Spleen (tissue), 11 donors: ENCODE data around the gene NAT8. TPM values are rescaled to one million over a fixed set of nuclear protein-coding genes. Genes with fewer than 3 reads are reported as not detected.
"Not testable (repeated sequence)": the region's sequence is repeated elsewhere in the genome, so short reads cannot be mapped to it uniquely, and the experiment has no call there.

Experiments
- DNase-seq: peaks from one replicate; pipeline ENCODE4 v3.0.0-alpha.2; 2020
- H3K27ac ChIP-seq, 8 donors: fragments of 200-600 bp; sonication (generic) in 7 of 8; 1 replicate in 4 of 8; 2 replicates in 4 of 8; pipeline versions ENCODE4 v1.5.0 to v1.8.0; 2016 to 2021; ENCODE audit warnings: inconsistent platforms in 4 of 8, mild to moderate bottlenecking in 4 of 8, moderate library complexity in 1 of 8
- H3K27me3 ChIP-seq, 7 donors: fragments of 200-600 bp; sonication (generic) in 6 of 7; replicated peaks in 1 of 7; 1 replicate in 4 of 7; 2 replicates in 3 of 7; pipeline versions ENCODE4 v1.5.0 to v1.8.0; 2016 to 2021; ENCODE audit warnings: inconsistent platforms in 3 of 7, mild to moderate bottlenecking in 1 of 7
- H3K36me3 ChIP-seq, 6 donors: fragments of 200-600 bp; sonication (generic) in 5 of 6; 1 replicate in 4 of 6; 2 replicates in 2 of 6; pipeline versions ENCODE4 v1.5.0 to v1.8.0; 2016 to 2021; ENCODE audit warnings: inconsistent platforms in 2 of 6
- H3K4me1 ChIP-seq, 6 donors: fragments of 200-600 bp; sonication (generic) in 5 of 6; 1 replicate in 3 of 6; 2 replicates in 3 of 6; pipeline versions ENCODE4 v1.5.0 to v1.8.0; 2016 to 2021; ENCODE audit warnings: inconsistent platforms in 3 of 6
- H3K4me3 ChIP-seq, 8 donors: fragments of 200-600 bp; sonication (generic) in 7 of 8; 1 replicate in 4 of 8; 2 replicates in 4 of 8; pipeline versions ENCODE4 v1.5.0 to v1.8.0; 2016 to 2021; ENCODE audit warnings: inconsistent platforms in 4 of 8, mild to moderate bottlenecking in 4 of 8, moderate library complexity in 2 of 8
- H3K9me3 ChIP-seq, 8 donors: fragments of 200-600 bp; sonication (generic) in 7 of 8; 1 replicate in 4 of 8; 2 replicates in 4 of 8; pipeline versions ENCODE4 v1.5.0 to v1.8.0; 2016 to 2021; ENCODE audit warnings: inconsistent platforms in 4 of 8
- WGBS, 5 donors: extraction: QIAGEN DNeasy Blood & Tissue Kit in 3 of 5; methylation state at CpG; one replicate each; pipeline versions ENCODE4 v1.1.5 to v1.1.7; 2013 to 2018; 5-methylcytosine and 5-hydroxymethylcytosine counted together
- intact Hi-C: fragments of 100-400 bp; cut with DNase I; formaldehyde crosslinking; loops from one replicate; pipeline ENCODE4 v1.15.0; 2023; ENCODE audit warnings: low total_unique reads
- polyA plus RNA-seq, 3 donors: library from polyadenylated mRNA; stranded (reverse); fragments of 200-250 nt; gene quantifications; one replicate each; pipeline ENCODE4 v1.2.1, GENCODE V29; 2013
- total RNA-seq, 7 donors: library from RNA; depleted of rRNA in 3 of 7; stranded (reverse); fragments of >200 nt in 3 of 7; fragmentation: NEBNext Ultra II Directional in 4 of 7; extraction: Animal tissue kit (Norgen Biotek cat#: 25700) in 4 of 7; gene quantifications; one replicate each; pipeline versions ENCODE4 v1.1.0 to v1.2.1, GENCODE V29; 2016 to 2021
- TF ChIP-seq, protein P1 (sequence below), 11 experiments: fragments of 200-600 bp in 7 of 11; fragments of 450-650 bp in 4 of 11; sonication (generic) in 4 of 11; IDR thresholded peaks in 8 of 11; conservative IDR thresholded peaks in 3 of 11; 1 replicate in 7 of 11; 2 replicates in 4 of 11; pipeline versions ENCODE4 v1.4.0 to v1.8.0; 2016 to 2021; ENCODE audit warnings: antibody characterized with exemption in 11 of 11, inconsistent platforms in 4 of 11, mild to moderate bottlenecking in 1 of 11
- donor health status: healthy with polysubstance abuse.
- donor health status: DM: no; HTN: no; CAD: no; lungs with moderate emphysema.
- donor health status: DM: no; HTN: no; CAD: no.
- donor health status: Bipolar disorder and iron deficiency.
- donor health status: healthy.
- donor health status: DM: no; HTN: no; CAD: no.
- donor health status: DM: yes; HTN: yes; CAD: no.

Gene NAT8
- total and polyA plus RNA-seq, 10 donors: 0.14 to 0.88 (median 0.66) TPM; not detected in 5

DNA sequence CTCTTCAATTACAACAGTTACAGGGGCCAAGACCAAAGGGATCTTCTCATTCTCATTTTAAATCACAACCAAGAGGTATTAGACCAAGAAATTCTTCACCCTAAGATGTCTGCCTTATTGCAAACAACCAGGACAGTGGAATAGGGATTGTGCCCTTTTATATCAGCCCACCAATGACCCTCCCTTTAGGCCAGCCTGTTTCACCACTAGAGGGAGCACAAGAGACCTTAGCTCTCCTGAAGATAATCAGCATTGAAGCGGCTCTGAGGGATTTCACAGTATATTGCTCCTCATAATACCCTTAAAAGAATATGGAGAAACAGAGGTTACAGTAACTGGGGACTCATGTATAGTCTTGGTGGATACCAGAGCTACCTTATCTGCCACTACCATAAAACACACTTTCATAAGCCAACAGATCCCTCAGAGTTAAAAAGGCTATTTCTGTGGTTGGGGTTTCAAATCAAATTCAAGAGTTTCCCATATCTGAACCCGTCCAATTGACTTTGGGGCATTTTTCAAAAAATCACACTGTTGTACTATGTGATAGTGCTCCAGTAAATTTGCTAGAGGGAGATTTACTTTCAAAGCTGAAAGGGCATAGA, 11.5 kb downstream of the NAT8 start:
- TF ChIP-seq, protein P1, sequence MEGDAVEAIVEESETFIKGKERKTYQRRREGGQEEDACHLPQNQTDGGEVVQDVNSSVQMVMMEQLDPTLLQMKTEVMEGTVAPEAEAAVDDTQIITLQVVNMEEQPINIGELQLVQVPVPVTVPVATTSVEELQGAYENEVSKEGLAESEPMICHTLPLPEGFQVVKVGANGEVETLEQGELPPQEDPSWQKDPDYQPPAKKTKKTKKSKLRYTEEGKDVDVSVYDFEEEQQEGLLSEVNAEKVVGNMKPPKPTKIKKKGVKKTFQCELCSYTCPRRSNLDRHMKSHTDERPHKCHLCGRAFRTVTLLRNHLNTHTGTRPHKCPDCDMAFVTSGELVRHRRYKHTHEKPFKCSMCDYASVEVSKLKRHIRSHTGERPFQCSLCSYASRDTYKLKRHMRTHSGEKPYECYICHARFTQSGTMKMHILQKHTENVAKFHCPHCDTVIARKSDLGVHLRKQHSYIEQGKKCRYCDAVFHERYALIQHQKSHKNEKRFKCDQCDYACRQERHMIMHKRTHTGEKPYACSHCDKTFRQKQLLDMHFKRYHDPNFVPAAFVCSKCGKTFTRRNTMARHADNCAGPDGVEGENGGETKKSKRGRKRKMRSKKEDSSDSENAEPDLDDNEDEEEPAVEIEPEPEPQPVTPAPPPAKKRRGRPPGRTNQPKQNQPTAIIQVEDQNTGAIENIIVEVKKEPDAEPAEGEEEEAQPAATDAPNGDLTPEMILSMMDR (IDR thresholded peaks at IDR 0.05 in 8 of 11, conservative IDR thresholded peaks at IDR 0.05 in 3 of 11): peak in 7 of 11 experiments; percentile 24 to 70 (median 62)
- DNase-seq, H3K36me3 ChIP-seq, H3K4me1 ChIP-seq, H3K4me3 ChIP-seq, H3K27ac ChIP-seq, H3K27me3 ChIP-seq, intact Hi-C loops, H3K9me3 ChIP-seq: not testable (repeated sequence)
- WGBS, 5 donors: 33 to 50% (median 40%) methylated on average over 2 of the region's 2 CpGs

DNA sequence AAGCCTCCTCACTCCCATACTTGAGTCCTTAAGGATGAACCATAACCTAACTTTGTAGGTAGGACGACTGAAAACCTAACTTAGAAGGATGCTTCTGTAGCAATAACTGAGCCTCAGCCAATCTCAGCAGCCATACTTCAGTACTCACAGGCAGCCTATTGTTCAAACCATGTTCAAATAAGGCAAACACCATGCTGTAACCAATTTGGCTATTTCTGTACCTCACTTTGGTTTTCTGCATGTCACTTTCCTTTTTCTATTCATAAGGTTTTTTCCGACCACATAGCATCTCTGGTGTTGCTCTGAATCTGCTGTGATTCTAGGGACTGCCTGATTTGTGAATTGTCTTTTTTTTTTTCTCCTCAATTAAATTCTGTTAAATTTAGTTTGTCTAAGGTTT, 13.7 kb downstream of the NAT8 start:
- H3K36me3 ChIP-seq, H3K4me3 ChIP-seq, H3K27ac ChIP-seq, H3K27me3 ChIP-seq, intact Hi-C loops, H3K9me3 ChIP-seq, H3K4me1 ChIP-seq, DNase-seq: not testable (repeated sequence)
- WGBS, 5 donors: 61 to 90% (median 76%) methylated on average over 2 of the region's 2 CpGs

DNA sequence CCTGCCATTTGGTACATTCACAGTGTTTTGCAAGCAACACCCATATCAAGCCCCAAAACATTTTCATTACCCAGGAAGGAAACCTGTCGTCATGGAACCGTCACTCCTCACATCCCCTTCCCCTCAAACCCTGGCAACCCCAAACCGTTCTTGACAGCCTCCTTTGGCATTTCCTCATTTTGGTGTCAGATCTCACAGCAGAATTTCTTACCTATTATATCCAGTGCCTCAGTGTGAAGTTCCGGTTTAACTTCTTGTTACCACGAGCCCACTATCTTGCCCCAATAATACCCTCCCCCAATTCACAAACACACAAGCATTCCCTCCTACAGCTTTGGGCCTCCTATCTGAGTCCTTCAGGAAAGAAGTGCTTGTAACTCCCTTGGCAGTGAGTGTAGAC, 16.0 kb downstream of the NAT8 start:
- H3K9me3 ChIP-seq, H3K4me1 ChIP-seq, DNase-seq, intact Hi-C loops, H3K4me3 ChIP-seq, H3K36me3 ChIP-seq, H3K27me3 ChIP-seq: not testable (repeated sequence)
- peak overlapping the region in 2 of 8 donors; percentile 47 to 65 for H3K27ac ChIP-seq
- 11 to 24% (median 16%) methylated on average over 4 to 5 of the region's 5 CpGs for WGBS, 5 donors

DNA sequence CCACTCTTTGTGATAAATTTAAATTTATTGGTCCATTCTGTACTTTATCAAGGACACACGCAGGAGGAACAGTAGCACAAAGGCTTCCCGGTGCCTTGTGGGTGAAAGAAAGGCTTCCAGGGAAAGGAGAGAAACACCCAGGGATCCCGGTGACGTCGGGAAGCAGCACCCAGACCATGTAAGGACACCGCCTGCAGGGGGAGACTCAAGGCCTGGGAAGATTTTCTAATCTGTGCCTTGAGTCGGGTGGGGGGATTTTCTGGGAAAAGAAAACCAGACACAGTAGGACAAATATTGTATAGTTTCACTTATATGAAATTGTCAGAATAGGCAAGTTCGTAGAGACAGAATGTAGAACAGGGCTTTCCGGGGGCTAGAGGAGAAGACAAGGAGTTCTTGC, 17.6 kb downstream of the NAT8 start:
- H3K36me3 ChIP-seq, DNase-seq, H3K4me3 ChIP-seq, H3K4me1 ChIP-seq, intact Hi-C loops, H3K27ac ChIP-seq, H3K9me3 ChIP-seq, H3K27me3 ChIP-seq: not testable (repeated sequence)
- 67 to 90% (median 82%) methylated on average over 1 to 9 of the region's 9 CpGs for WGBS, 5 donors

DNA sequence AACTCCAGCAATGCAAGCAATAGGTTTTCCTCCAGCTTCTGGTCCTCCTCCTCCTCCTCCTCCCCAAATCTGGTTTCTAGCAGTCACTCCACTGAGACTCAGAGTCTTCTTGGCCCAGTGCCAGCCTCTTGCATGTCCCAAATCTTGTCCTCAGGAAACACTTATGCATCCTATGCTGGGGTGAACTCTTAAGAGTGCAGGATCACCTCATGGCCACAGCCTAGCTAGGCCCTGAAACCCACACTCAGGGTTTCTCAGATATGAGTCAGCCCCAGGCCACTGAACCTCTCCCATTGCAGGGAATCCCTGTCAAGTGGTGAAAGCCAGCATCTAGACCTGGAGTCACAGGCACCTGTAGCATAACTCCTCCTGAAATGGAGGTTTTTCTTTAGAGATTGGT, 18.2 kb downstream of the NAT8 start:
- H3K4me3 ChIP-seq, intact Hi-C loops, H3K4me1 ChIP-seq, DNase-seq, H3K36me3 ChIP-seq, H3K9me3 ChIP-seq, H3K27ac ChIP-seq, H3K27me3 ChIP-seq: not testable (repeated sequence)

DNA sequence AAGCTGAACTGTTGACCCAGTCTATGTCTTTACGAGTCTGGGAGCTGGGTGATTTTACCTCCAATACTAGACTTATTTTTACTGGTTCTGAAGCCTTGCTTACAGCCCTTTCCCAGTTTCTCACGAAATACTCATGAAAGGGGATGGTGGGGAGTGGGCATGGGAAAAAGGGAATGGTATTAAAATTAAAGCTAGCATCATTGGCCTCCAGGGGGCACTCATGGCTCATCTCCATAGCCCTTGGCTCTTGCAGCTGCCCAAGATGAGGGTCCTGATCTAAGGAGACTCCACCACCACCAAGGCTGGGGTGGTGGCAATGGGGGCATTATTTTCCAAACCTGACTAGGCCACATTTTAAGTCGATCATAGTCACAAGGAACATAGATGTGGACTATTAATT, 22.3 kb downstream of the NAT8 start:
- TF ChIP-seq, protein P1 (IDR thresholded peaks at IDR 0.05 in 8 of 11, conservative IDR thresholded peaks at IDR 0.05 in 3 of 11): peak in 2 of 11 experiments; percentile 4 to 10
- H3K9me3 ChIP-seq, H3K36me3 ChIP-seq, H3K4me3 ChIP-seq, H3K27ac ChIP-seq, DNase-seq, intact Hi-C loops, H3K4me1 ChIP-seq, H3K27me3 ChIP-seq: not testable (repeated sequence)
- WGBS, 5 donors: 74 to 80% (median 77%) methylated on average over 3 of the region's 3 CpGs
